ENCODE data around the gene SCFD2. TPM values are rescaled to one million over a fixed set of nuclear protein-coding genes. Genes with fewer than 3 reads are reported as not detected.
"Not testable (repeated sequence)": the region's sequence is repeated elsewhere in the genome, so short reads cannot be mapped to it uniquely, and the experiment has no call there.

The SCFD2 gene
- total RNA-seq, 2 experiments from 2014 or later = 23.0 to 24.5 TPM

- Mint-ChIP-seq H3K27ac (no peak overlapping the region), H3K9me3 (peaks cover 6% of the 10 kb centered on the region), H3K27me3 (no peaks in the 10 kb centered on the region), H3K36me3 (ENCODE audit: low read depth) (peaks cover 18% of the 10 kb centered on the region), H3K4me1 (no peaks in the 10 kb centered on the region), H3K4me3 (no peak overlapping the region)
- no peak for DNase-seq
- CTCF ChIA-PET = no interaction called here
- POLR2A ChIA-PET = no interaction called here
Measured at GRCh38 chr4:53274609-53275268, 91.1 kb downstream of the SCFD2 start.

GRCh38 chr4:53273726-53274125, 92.1 kb downstream of the SCFD2 start:
- Mint-ChIP-seq H3K9me3 (peaks cover 3% of the 10 kb centered on the region), H3K27ac (no peak overlapping the region), H3K27me3 (no peaks in the 10 kb centered on the region), H3K4me1 (no peaks in the 10 kb centered on the region), H3K36me3 (ENCODE audit: low read depth) (peaks cover 17% of the 10 kb centered on the region), H3K4me3 (no peak overlapping the region)
- DNase-seq = no peak
- CTCF ChIA-PET = no interaction called here
- POLR2A ChIA-PET = no interaction called here

GRCh38 chr4:53267026-53267425, 98.8 kb downstream of the SCFD2 start:
- DNase-seq = no peak
- CTCF ChIA-PET = no interaction called here
- H3K27me3 Mint-ChIP-seq = no peaks in the 10 kb centered on the region
- no peak overlapping the region for H3K27ac Mint-ChIP-seq
- H3K36me3 Mint-ChIP-seq (ENCODE audit: low read depth) = peaks cover 30% of the 10 kb centered on the region
- no peak overlapping the region for H3K4me3 Mint-ChIP-seq
- no peaks in the 10 kb centered on the region for H3K4me1 Mint-ChIP-seq
- peaks cover 14% of the 10 kb centered on the region for H3K9me3 Mint-ChIP-seq
- POLR2A ChIA-PET = no interaction called here

DNA sequence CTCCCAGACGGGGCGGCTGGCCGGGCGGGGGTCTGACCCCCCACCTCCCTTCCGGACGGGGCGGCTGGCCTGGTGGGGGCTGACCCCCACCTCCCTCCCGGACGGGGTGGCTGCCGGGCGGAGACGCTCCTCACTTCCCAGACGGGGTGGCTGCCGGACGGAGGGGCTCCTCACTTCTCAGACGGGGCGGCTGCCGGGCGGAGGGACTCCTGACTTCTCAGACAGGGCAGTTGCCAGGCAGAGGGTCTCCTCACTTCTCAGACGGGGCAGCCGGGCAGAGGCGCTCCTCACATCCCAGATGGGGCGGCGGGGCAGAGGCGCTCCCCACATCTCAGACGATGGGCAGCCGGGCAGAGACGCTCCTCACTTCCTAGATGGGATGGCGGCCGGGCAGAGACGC, 109.9 kb downstream of the SCFD2 start:
- peaks cover 21% of the 10 kb centered on the region for H3K9me3 Mint-ChIP-seq
- H3K4me1 Mint-ChIP-seq, DNase-seq: not testable (repeated sequence)

GRCh38 chr4:53240573-53240972, 125.3 kb downstream of the SCFD2 start:
- Mint-ChIP-seq H3K9me3 (peaks cover 29% of the 10 kb centered on the region), H3K4me1 (peaks cover 3% of the 10 kb centered on the region), H3K36me3 (ENCODE audit: low read depth) (peaks cover 26% of the 10 kb centered on the region), H3K4me3 (no peak overlapping the region), H3K27me3 (no peaks in the 10 kb centered on the region), H3K27ac (no peak overlapping the region)
- POLR2A ChIA-PET = no interaction called here
- CTCF ChIA-PET = no interaction called here
- DNase-seq = no peak

More for the DNA sequence above, 109.9 kb downstream of the SCFD2 start:
- CTCF ChIA-PET; H3K4me3 Mint-ChIP-seq; H3K27ac Mint-ChIP-seq; H3K27me3 Mint-ChIP-seq; H3K36me3 Mint-ChIP-seq (ENCODE audit: low read depth); POLR2A ChIA-PET: not testable (repeated sequence)

DNA sequence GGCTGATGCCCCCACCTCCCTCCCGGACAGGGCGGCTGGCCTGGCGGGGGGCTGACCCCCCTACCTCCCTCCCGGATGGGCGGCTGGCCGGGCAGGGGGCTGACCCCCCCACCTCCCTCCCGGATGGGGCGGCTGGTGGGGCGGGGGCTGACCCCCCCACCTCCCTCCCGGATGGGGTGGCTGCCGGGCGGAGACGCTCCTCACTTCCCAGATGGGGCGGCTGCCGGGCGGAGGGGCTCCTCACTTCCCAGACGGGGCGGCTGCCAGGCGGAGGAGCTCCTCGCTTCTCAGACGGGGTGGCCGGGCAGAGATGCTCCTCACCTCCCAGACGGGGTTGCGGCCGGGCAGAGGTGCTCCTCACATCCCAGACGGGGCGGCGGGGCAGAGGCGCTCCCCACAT, 127.5 kb downstream of the SCFD2 start:
- POLR2A ChIA-PET, H3K4me3 Mint-ChIP-seq, H3K4me1 Mint-ChIP-seq, DNase-seq, H3K27ac Mint-ChIP-seq, CTCF ChIA-PET, H3K27me3 Mint-ChIP-seq: not testable (repeated sequence)
- peaks cover 14% of the 10 kb centered on the region for H3K36me3 Mint-ChIP-seq (ENCODE audit: low read depth)
- H3K9me3 Mint-ChIP-seq = peaks cover 15% of the 10 kb centered on the region

- peaks cover 12% of the 10 kb centered on the region for H3K4me1 Mint-ChIP-seq
- peaks cover 10% of the 10 kb centered on the region for H3K9me3 Mint-ChIP-seq
- DNase-seq, H3K27ac Mint-ChIP-seq, H3K27me3 Mint-ChIP-seq, POLR2A ChIA-PET, CTCF ChIA-PET, H3K4me3 Mint-ChIP-seq: not testable (repeated sequence)
- peaks cover 12% of the 10 kb centered on the region for H3K36me3 Mint-ChIP-seq (ENCODE audit: low read depth)
Measured at GRCh38 chr4:53237811-53238210, 128.1 kb downstream of the SCFD2 start.

DNA sequence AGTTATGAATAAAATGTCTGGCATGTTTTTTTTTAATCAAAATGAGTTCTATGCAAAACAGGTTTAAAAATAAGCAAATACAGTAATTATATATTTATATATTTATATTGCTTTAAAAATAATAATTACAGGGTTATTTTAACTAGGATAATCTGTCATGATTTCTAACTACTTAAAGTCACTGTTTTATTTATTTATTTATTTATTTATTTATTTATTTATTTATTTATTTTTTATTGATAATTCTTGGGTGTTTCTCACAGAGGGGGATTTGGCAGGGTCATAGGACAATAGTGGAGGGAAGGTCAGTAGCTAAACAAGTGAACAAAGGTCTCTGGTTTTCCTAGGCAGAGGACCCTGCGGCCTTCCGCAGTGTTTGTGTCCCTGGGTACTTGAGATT, 129.2 kb downstream of the SCFD2 start:
- Mint-ChIP-seq H3K4me1 (peaks cover 17% of the 10 kb centered on the region), H3K9me3 (peaks cover 10% of the 10 kb centered on the region)
- DNase-seq; H3K27me3 Mint-ChIP-seq; H3K4me3 Mint-ChIP-seq; H3K36me3 Mint-ChIP-seq (ENCODE audit: low read depth); POLR2A ChIA-PET; H3K27ac Mint-ChIP-seq: not testable (repeated sequence)
- CTCF ChIA-PET = interaction anchor here (1.3 kb wide), 1 partner anchor 18 kb away, joined by 3 read pairs; no protein-coding TSS in a partner anchor

DNA sequence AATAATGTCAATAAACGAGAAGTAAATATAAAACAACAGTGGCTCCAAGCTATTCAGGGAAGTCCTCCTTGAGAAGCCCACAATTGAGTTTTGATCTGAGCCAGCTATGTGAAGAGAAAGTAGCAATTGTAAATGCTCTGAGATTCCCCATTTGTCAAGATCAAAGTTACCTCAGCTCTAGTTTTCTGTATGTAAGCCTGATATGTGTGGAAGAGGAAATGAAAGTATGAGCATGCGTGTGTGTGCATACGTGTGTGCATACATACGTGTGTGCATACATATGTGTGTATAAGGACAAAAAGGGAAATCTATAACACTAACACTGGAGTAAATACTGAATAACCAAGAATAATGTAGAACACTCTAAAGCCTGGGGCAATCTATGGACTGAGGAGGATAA, 130.3 kb downstream of the SCFD2 start:
- POLR2A ChIA-PET = no interaction called here
- CTCF ChIA-PET = interaction anchor here (1.3 kb wide), 1 partner anchor 17 kb away, joined by 3 read pairs; no protein-coding TSS in a partner anchor
- H3K4me3 Mint-ChIP-seq = no peak overlapping the region
- H3K27me3 Mint-ChIP-seq = no peaks in the 10 kb centered on the region
- peaks cover 6% of the 10 kb centered on the region for H3K9me3 Mint-ChIP-seq
- DNase-seq = no peak
- peaks cover 17% of the 10 kb centered on the region for H3K4me1 Mint-ChIP-seq
- H3K27ac Mint-ChIP-seq = no peak overlapping the region
- peaks cover 8% of the 10 kb centered on the region for H3K36me3 Mint-ChIP-seq (ENCODE audit: low read depth)

DNA sequence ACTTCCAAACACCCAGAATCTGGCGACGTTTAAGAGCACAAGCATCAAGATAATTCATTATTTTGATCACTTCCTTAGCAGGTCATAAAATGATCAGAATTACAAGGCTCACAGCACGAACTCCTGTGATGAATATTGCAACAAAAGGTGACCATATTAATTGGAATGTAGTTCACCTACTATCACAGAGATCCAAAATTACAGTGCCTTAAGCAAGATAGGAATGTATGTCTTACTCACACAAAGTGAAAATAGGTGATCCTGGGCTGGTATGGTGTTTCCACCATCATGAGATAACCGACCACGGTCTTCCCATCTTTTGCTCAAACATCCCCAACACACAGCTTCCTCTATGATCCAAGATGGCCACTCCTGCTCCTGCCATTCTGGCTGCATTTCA, 131.2 kb downstream of the SCFD2 start:
- DNase-seq = no peak
- Mint-ChIP-seq H3K9me3 (peaks cover 1% of the 10 kb centered on the region), H3K36me3 (ENCODE audit: low read depth) (peaks cover 2% of the 10 kb centered on the region), H3K4me1 (peaks cover 17% of the 10 kb centered on the region), H3K27ac (no peak overlapping the region), H3K4me3 (no peak overlapping the region), H3K27me3 (no peaks in the 10 kb centered on the region)
- CTCF ChIA-PET = no interaction called here
- POLR2A ChIA-PET = no interaction called here

DNA sequence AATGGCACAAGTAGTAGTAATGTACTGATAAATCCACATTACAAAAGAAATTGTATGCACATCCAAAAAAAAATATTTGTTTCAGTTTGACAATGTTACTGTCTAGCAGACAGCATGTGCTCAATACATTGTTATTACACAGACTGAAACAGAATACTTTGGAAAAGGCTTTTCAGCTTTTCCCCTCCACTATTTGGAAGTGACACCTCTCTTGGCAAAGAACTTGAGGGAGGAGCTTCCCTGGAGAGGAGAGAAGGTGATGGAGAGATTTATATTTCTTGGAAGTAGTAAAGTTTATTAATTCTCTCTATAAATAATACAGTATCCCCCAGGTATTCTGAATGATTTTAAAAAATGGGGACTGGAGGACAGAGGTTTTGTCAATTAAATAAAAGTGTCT, 131.8 kb downstream of the SCFD2 start:
- POLR2A ChIA-PET = no interaction called here
- H3K27ac Mint-ChIP-seq = no peak overlapping the region
- H3K9me3 Mint-ChIP-seq = no peaks in the 10 kb centered on the region
- CTCF ChIA-PET = no interaction called here
- DNase-seq = no peak
- H3K4me1 Mint-ChIP-seq = peaks cover 17% of the 10 kb centered on the region
- H3K4me3 Mint-ChIP-seq = no peak overlapping the region
- H3K27me3 Mint-ChIP-seq = no peaks in the 10 kb centered on the region
- no peaks in the 10 kb centered on the region for H3K36me3 Mint-ChIP-seq (ENCODE audit: low read depth)

GRCh38 chr4:53233114-53233795, 132.6 kb downstream of the SCFD2 start:
- no peak overlapping the region for H3K27ac Mint-ChIP-seq
- no peak for DNase-seq
- peaks cover 17% of the 10 kb centered on the region for H3K4me1 Mint-ChIP-seq
- H3K9me3 Mint-ChIP-seq = no peaks in the 10 kb centered on the region
- no peaks in the 10 kb centered on the region for H3K27me3 Mint-ChIP-seq
- H3K36me3 Mint-ChIP-seq (ENCODE audit: low read depth) = no peaks in the 10 kb centered on the region
- ChIA-PET CTCF (interaction anchor here (0.7 to 1.4 kb wide), 2 partner anchors 9 to 893 kb away, joined by 4 read pairs; no protein-coding TSS in a partner anchor), POLR2A (no interaction called here)
- no peak overlapping the region for H3K4me3 Mint-ChIP-seq

GRCh38 chr4:53232371-53232770, 133.5 kb downstream of the SCFD2 start:
- peaks cover 17% of the 10 kb centered on the region for H3K4me1 Mint-ChIP-seq

More at GRCh38 chr4:53232371-53232770, 133.5 kb downstream of the SCFD2 start:
- POLR2A ChIA-PET = no interaction called here
- no peak overlapping the region for H3K4me3 Mint-ChIP-seq
- no peak for DNase-seq
- no peaks in the 10 kb centered on the region for H3K36me3 Mint-ChIP-seq (ENCODE audit: low read depth)
- CTCF ChIA-PET = interaction anchor here (1.4 kb wide), 1 partner anchor 9 kb away, joined by 4 read pairs; no protein-coding TSS in a partner anchor
- H3K27me3 Mint-ChIP-seq = no peaks in the 10 kb centered on the region
- H3K27ac Mint-ChIP-seq = no peak overlapping the region
- H3K9me3 Mint-ChIP-seq = no peaks in the 10 kb centered on the region
